Panc1 (cell line): ENCODE data around the gene PFKL. TPM values are rescaled to one million over a fixed set of nuclear protein-coding genes. Genes with fewer than 3 reads are reported as not detected.
"Not testable (repeated sequence)": the region's sequence is repeated elsewhere in the genome, so short reads cannot be mapped to it uniquely, and the experiment has no call there.

Experiments used
- ATAC-seq: fragments of 200-7000 bp; cut with Tn5 transposase; 2 replicates; pipeline ENCODE4 v1.9.1; 2020; ENCODE audit warnings: mild to moderate bottlenecking, moderate library complexity
- BruUV-seq: library from RNA; stranded (reverse); fragments of 400-500 nt; replicated peaks from 2 replicates; lab custom pipeline; 2021; lab: Mats Ljungman, UMichigan
- CTCF ChIA-PET: fragments of 300-600 bp; sonication (Branson Sonifier 250); formaldehyde crosslinking; loops from one replicate; lab custom pipeline; 2022; ENCODE audit warnings: antibody characterized with exemption; lab: Charles Lee
- POLR2A ChIA-PET: fragments of 300-600 bp; sonication (Branson Sonifier 250); formaldehyde crosslinking; loops from one replicate; lab custom pipeline; 2022; ENCODE audit warnings: antibody characterized with exemption; lab: Charles Lee
- DNase-seq: peaks from one replicate; pipeline ENCODE4 v3.0.0-alpha.2; 2010; ENCODE audit warnings: low read depth, low spot score
- H3K27ac ChIP-seq: 2 replicates; pipeline ENCODE4 v1.5.1; 2011; ENCODE audit warnings: mild to moderate bottlenecking, low read length, inconsistent platforms
- H3K27me3 ChIP-seq: fragments of 200-500 bp; sonication (Bioruptor generic); 2 replicates; pipeline ENCODE4 v1.6.0; 2014; ENCODE audit warnings: low read length, inconsistent platforms; ENCODE audit not compliant: control insufficient read depth, insufficient read depth
- H3K36me3 ChIP-seq: fragments of 200-500 bp; sonication (Bioruptor generic); 2 replicates; pipeline ENCODE4 v1.5.1; 2014; ENCODE audit warnings: inconsistent platforms, mild to moderate bottlenecking, low read length, moderate library complexity; ENCODE audit not compliant: control insufficient read depth, insufficient read depth
- H3K4me1 ChIP-seq: 2 replicates; pipeline ENCODE4 v1.5.1; 2011; ENCODE audit warnings: inconsistent platforms, mild to moderate bottlenecking, low read length, moderate library complexity; ENCODE audit not compliant: control insufficient read depth, insufficient read depth
- H3K4me3 ChIP-seq, 2 experiments: 2 replicates each; pipeline ENCODE4 v1.5.1; 2011 to 2012; ENCODE audit warnings: low read depth in 2 of 2, low read length in 2 of 2, mild to moderate bottlenecking in 2 of 2, inconsistent platforms in 1 of 2, moderate library complexity in 1 of 2
- H3K9me3 ChIP-seq: fragments of 200-500 bp; sonication (Bioruptor generic); 2 replicates; pipeline ENCODE4 v1.5.1; 2014; ENCODE audit warnings: low read depth, mild to moderate bottlenecking, inconsistent platforms, low read length, moderate library complexity; ENCODE audit not compliant: control insufficient read depth, insufficient read depth
- CTCF ChIP-seq: fragments of 450-650 bp; IDR thresholded peaks from 2 replicates; pipeline ENCODE4 v1.5.1; 2017; ENCODE audit warnings: mild to moderate bottlenecking
- POLR2AphosphoS5 ChIP-seq: IDR thresholded peaks from 2 replicates; pipeline ENCODE4 v1.6.1; 2012; ENCODE audit warnings: mild to moderate bottlenecking, low read depth, low read length, moderate library complexity
- REST ChIP-seq, 2 experiments: IDR thresholded peaks; 2 replicates each; pipeline ENCODE4 v1.6.1; 2011 to 2012; ENCODE audit warnings: low read depth in 2 of 2, control low read depth in 1 of 2, low read length in 1 of 2, mild to moderate bottlenecking in 1 of 2, moderate library complexity in 1 of 2; ENCODE audit not compliant: insufficient read depth in 1 of 2
- SIN3A ChIP-seq: IDR thresholded peaks from 2 replicates; pipeline ENCODE4 v1.6.1; 2012; ENCODE audit warnings: low read depth, mild to moderate bottlenecking, low read length, moderate library complexity, borderline replicate concordance; ENCODE audit not compliant: insufficient read depth
- TCF7L2 ChIP-seq: IDR thresholded peaks from 2 replicates; pipeline ENCODE4 v1.6.1; 2011; ENCODE audit warnings: mild to moderate bottlenecking, low read depth, low read length, inconsistent platforms
- in situ Hi-C: cut with HindIII; loops from 2 replicates; pipeline ENCODE4 v1.10.0; 2016; ENCODE audit warnings: low sequenced_read_pairs, low pct_unique_long_range_greater_than_20kb
- intact Hi-C: fragments of 100-400 bp; cut with micrococcal nuclease; formaldehyde crosslinking; loops from one replicate; pipeline ENCODE4 v1.10.0; 2022; ENCODE audit not compliant: unreplicated experiment
- total RNA-seq: library from RNA; stranded (reverse); gene quantifications from one replicate; pipeline ENCODE4 v1.2.1, GENCODE V29; 2021; ENCODE audit not compliant: unreplicated experiment

PFKL gene
- total RNA-seq, 1 experiment from 2014 or later: 70.1 TPM

GRCh38 chr21:44337941-44338895, 38.4 kb downstream of the PFKL start:
- ChIA-PET CTCF (no interaction called here), POLR2A (no interaction called here)
- peak overlapping the region; percentile 33 to 50 for H3K4me3 ChIP-seq
- intact Hi-C loops: no loop called here
- H3K9me3 ChIP-seq: no peaks in the 10 kb centered on the region
- peaks cover 4% of the 10 kb centered on the region; the same call in 1 of the 2 replicates for H3K4me1 ChIP-seq
- H3K36me3 ChIP-seq: no peaks in the 10 kb centered on the region
- DNase-seq (peak; percentile 17), ATAC-seq (peak; percentile 59)
- H3K27ac ChIP-seq: peak overlapping the region; percentile 44; the same call in 1 of the 2 replicates
- no peaks in the 10 kb centered on the region for H3K27me3 ChIP-seq
- peak; percentile 59; the same call in 1 of the 2 replicates for TF ChIP-seq CTCF
- TF ChIP-seq POLR2AphosphoS5: no peak
- BruUV-seq: no TSS peak
- in situ Hi-C loops: no loop called here

DNA sequence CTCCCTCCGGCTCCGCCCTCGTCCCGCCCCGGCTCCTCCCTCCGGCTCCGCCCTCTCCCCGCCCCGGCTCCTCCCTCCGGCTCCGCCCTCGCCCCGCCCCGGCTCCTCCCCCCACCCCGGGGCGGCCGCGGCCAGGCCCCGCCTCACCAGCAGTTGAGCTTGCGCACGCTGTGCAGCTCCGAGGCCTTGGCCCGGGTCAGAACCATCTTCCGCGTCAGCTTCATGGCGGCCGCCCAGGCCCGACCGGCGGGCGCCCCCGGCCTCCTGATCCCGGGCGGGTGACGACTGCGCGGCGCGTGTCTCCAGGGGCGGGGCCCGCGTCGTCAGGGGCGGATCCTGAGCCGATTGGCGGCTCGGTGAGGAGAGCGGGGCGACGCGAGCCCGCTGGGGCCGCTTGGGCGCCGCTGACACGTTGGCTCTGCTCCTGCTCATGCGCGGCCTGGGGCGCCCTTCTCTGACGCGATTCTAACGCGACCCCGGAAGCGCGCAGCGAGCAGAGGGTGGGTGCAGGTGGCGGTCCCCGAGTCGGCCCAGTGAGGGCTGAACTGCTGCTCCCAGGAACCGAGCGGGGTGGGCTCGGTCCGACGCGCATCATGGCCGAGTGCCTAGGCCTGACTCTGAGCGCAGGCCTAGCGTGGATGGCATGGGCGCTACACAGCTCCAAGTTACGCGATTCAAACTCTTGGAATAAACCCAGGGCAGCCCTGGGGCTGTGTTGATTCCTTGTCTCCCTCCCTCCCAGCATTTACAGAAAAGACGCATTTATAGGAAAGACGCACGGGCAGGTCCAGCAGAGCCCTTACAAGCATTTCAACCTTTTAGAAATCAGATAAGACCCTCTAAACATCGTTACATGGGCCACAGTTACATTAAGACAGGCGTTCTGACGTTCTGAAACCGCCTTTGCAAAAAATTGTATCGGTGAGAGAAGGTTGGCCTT, 39.4 kb downstream of the PFKL start, which contains the start of gene CFAP410:
Gene CFAP410 (minus strand): TSS at position 420 of the 940 bp plus-strand sequence. CDS start 196 bp downstream, at position 224.
- Histone ChIP-seq H3K4me3 (peak within 1 kb of the TSS; percentile 83 to 86), H3K9me3 (no peaks in the 10 kb centered on the region), H3K27me3 (no peaks in the 10 kb centered on the region), H3K27ac (peak within 1 kb of the TSS; percentile 96), H3K4me1 (peaks cover 4% of the 10 kb centered on the region; the same call in 1 of the 2 replicates), H3K36me3 (no peaks in the 10 kb centered on the region)
- in situ Hi-C loops: no loop called here
- ChIA-PET CTCF (interaction anchor here (0.6 kb wide), 2 partner anchors 14 to 1349 kb away, joined by 3 to 12 read pairs; partner anchors contain the start of gene TRPM2), POLR2A (interaction anchor here (0.5 to 0.6 kb wide), 2 partner anchors 76 to 106 kb away, joined by 3 to 5 read pairs; no protein-coding TSS in a partner anchor)
- TF ChIP-seq TCF7L2: no peak
- no peak for TF ChIP-seq REST (IDR thresholded peaks at IDR 0.05; ENCODE audit: insufficient read depth in 1 of 2, low read depth in 2 of 2, low read length in 1 of 2)
- TF ChIP-seq POLR2AphosphoS5: 0 out of 2 replicates have a peak, but pooled peaks have one; percentile 66
- peak; percentile 71 for TF ChIP-seq SIN3A
- no peak for TF ChIP-seq CTCF
- TSS peak; percentile 93 for BruUV-seq
- peak; percentile 97 for ATAC-seq
- DNase-seq: peak; percentile 33
- intact Hi-C loops: no loop called here

GRCh38 chr21:44341726-44342458, 42.0 kb downstream of the PFKL start:
- BruUV-seq, CTCF ChIA-PET, ATAC-seq, H3K4me3 ChIP-seq, H3K9me3 ChIP-seq, DNase-seq, intact Hi-C loops, H3K36me3 ChIP-seq, H3K27ac ChIP-seq, POLR2A ChIA-PET, H3K27me3 ChIP-seq, H3K4me1 ChIP-seq, in situ Hi-C loops: not testable (repeated sequence)
